Measurements from ENCODE around the gene MOB2.

The MOB2 gene

GRCh38 chr11:1504581-1505290 lies 18.2 kb upstream of the MOB2 start:
- DNase-seq, result no peak

GRCh38 chr11:1504138-1504537 lies 17.6 kb upstream of the MOB2 start:
- no peak for DNase-seq

- no peak for DNase-seq
These were observed 17.1 kb upstream of the MOB2 start for GRCh38 chr11:1503708-1504104.

GRCh38 chr11:1502954-1503707 lies 16.6 kb upstream of the MOB2 start:
- DNase-seq, result no peak

GRCh38 chr11:1502168-1502953 lies 15.8 kb upstream of the MOB2 start:
- DNase-seq, result no peak

GRCh38 chr11:1501421-1502167 lies 15.0 kb upstream of the MOB2 start:
- no peak for DNase-seq

GRCh38 chr11:1500466-1501420 lies 14.2 kb upstream of the MOB2 start:
- DNase-seq, result no peak

GRCh38 chr11:1499899-1500298 lies 13.3 kb upstream of the MOB2 start:
- DNase-seq, result no peak

GRCh38 chr11:1499261-1499890 lies 12.8 kb upstream of the MOB2 start:
- no peak for DNase-seq

- DNase-seq, result no peak
These were observed 11.7 kb upstream of the MOB2 start for GRCh38 chr11:1498262-1498661.

- no peak for DNase-seq
These were observed 11.0 kb upstream of the MOB2 start for GRCh38 chr11:1497600-1497999.

GRCh38 chr11:1496761-1497095 lies 10.1 kb upstream of the MOB2 start:
- no peak for DNase-seq

GRCh38 chr11:1496091-1496760 lies 9.6 kb upstream of the MOB2 start:
- no peak for DNase-seq

GRCh38 chr11:1494650-1495049 lies 8.1 kb upstream of the MOB2 start:
- no peak for DNase-seq

- DNase-seq, result no peak
These were observed 7.2 kb upstream of the MOB2 start for GRCh38 chr11:1493650-1494244.

GRCh38 chr11:1491379-1491778 lies 4.8 kb upstream of the MOB2 start:
- no peak for DNase-seq

GRCh38 chr11:1490651-1491050 lies 4.1 kb upstream of the MOB2 start:
- DNase-seq, result no peak

- DNase-seq, result no peak
These were observed 2.1 kb upstream of the MOB2 start for GRCh38 chr11:1488575-1489180.

- DNase-seq, result no peak
These were observed 1.4 kb upstream of the MOB2 start for GRCh38 chr11:1487851-1488574.
